OCI-LY7 (cell line): ENCODE measurements around the gene NOXA1. TPM values are rescaled to one million over a fixed set of nuclear protein-coding genes. Genes with fewer than 3 reads are reported as not detected.

Source experiments
- BruUV-seq: library from RNA; stranded (reverse); fragments of 400-500 nt; replicated peaks from 2 replicates; lab custom pipeline; 2021; lab: Mats Ljungman, UMichigan
- CTCF ChIA-PET: fragments of 300-600 bp; sonication (Branson Sonifier 250); formaldehyde crosslinking; loops from one replicate; lab custom pipeline; 2022; ENCODE audit warnings: antibody characterized with exemption; ENCODE audit not compliant: unreplicated experiment; lab: Charles Lee
- POLR2A ChIA-PET: fragments of 300-600 bp; sonication (Branson Sonifier 250); formaldehyde crosslinking; loops from one replicate; lab custom pipeline; 2022; ENCODE audit warnings: antibody characterized with exemption; lab: Charles Lee
- DNase-seq: peaks from one replicate; pipeline ENCODE4 v3.0.0-alpha.2; 2015; ENCODE audit warnings: low spot score
- H2AFZ ChIP-seq: fragments of 200-600 bp; sonication (generic), shearing (Covaris generic); 2 replicates; pipeline ENCODE4 v1.6.1; 2014; ENCODE audit warnings: mild to moderate bottlenecking, antibody characterized with exemption, low read length, moderate library complexity
- H3K27ac ChIP-seq: fragments of 200-600 bp; sonication (generic); 2 replicates; pipeline ENCODE4 v1.5.1; 2014; ENCODE audit warnings: mixed run types, low read depth, mild to moderate bottlenecking, moderate library complexity, low read length, inconsistent platforms; ENCODE audit not compliant: poor library complexity, severe bottlenecking
- H3K36me3 ChIP-seq: fragments of 200-600 bp; sonication (generic); 2 replicates; pipeline ENCODE4 v1.6.1; 2014; ENCODE audit warnings: mild to moderate bottlenecking, antibody characterized with exemption, low read length, moderate library complexity, mixed read lengths; ENCODE audit not compliant: insufficient read depth
- H3K4me1 ChIP-seq: fragments of 200-600 bp; sonication (generic); 2 replicates; pipeline ENCODE4 v1.5.1; 2014; ENCODE audit warnings: mild to moderate bottlenecking, low read length; ENCODE audit not compliant: insufficient read depth, poor library complexity, severe bottlenecking
- H3K4me2 ChIP-seq: fragments of 200-600 bp; sonication (generic); 2 replicates; pipeline ENCODE4 v1.6.1; 2014; ENCODE audit warnings: mild to moderate bottlenecking, low read length
- H3K4me3 ChIP-seq: fragments of 200-600 bp; sonication (generic); 2 replicates; pipeline ENCODE4 v1.5.1; 2014; ENCODE audit warnings: mild to moderate bottlenecking, low read depth, low read length; ENCODE audit not compliant: poor library complexity, severe bottlenecking
- H3K79me2 ChIP-seq: fragments of 200-600 bp; sonication (generic); 2 replicates; pipeline ENCODE4 v1.6.1; 2016; ENCODE audit warnings: low read depth, mild to moderate bottlenecking, low read length, moderate library complexity, mixed read lengths; ENCODE audit not compliant: insufficient read depth
- H3K9me2 ChIP-seq: fragments of 200-600 bp; sonication (generic); 2 replicates; pipeline ENCODE4 v1.6.1; 2016; ENCODE audit warnings: mild to moderate bottlenecking, low read length, mixed read lengths; ENCODE audit not compliant: insufficient read depth
- H3K9me3 ChIP-seq: fragments of 200-600 bp; sonication (generic); 2 replicates; pipeline ENCODE4 v1.6.1; 2014; ENCODE audit warnings: mild to moderate bottlenecking, mixed run types, low read length, mixed read lengths
- H4K20me1 ChIP-seq: fragments of 200-600 bp; sonication (generic); 2 replicates; pipeline ENCODE4 v1.6.1; 2014; ENCODE audit warnings: mild to moderate bottlenecking, antibody characterized with exemption, low read length, moderate library complexity, mixed read lengths; ENCODE audit not compliant: insufficient read depth
- EZH2phosphoT487 ChIP-seq: fragments of 200-600 bp; sonication (generic); IDR thresholded peaks from 2 replicates; pipeline ENCODE4 v1.6.1; 2018; ENCODE audit warnings: low read depth, borderline replicate concordance, mild to moderate bottlenecking, mixed run types, antibody characterized with exemption, low read length, moderate library complexity, mixed read lengths
- intact Hi-C: fragments of 100-400 bp; cut with micrococcal nuclease; formaldehyde crosslinking; loops from one replicate; pipeline ENCODE4 v1.10.0; 2022; ENCODE audit not compliant: unreplicated experiment
- total RNA-seq, 2 experiments: library from RNA; depleted of rRNA in 1 of 2; stranded (reverse); fragments of >200 nt in 1 of 2; shearing (Covaris generic) in 1 of 2; gene quantifications; 2 replicates each; pipeline ENCODE4 v1.2.3, GENCODE V29; 2014 to 2022
- TF ChIP-seq, protein P1 (sequence below): fragments of 200-600 bp; sonication (generic); conservative IDR thresholded peaks from 2 replicates; pipeline ENCODE4 v1.5.1; 2014; ENCODE audit warnings: mild to moderate bottlenecking, antibody characterized with exemption, low read length, moderate library complexity, mixed read lengths

NOXA1 gene
- total RNA-seq, 2 experiments from 2014 or later: not detected

DNA sequence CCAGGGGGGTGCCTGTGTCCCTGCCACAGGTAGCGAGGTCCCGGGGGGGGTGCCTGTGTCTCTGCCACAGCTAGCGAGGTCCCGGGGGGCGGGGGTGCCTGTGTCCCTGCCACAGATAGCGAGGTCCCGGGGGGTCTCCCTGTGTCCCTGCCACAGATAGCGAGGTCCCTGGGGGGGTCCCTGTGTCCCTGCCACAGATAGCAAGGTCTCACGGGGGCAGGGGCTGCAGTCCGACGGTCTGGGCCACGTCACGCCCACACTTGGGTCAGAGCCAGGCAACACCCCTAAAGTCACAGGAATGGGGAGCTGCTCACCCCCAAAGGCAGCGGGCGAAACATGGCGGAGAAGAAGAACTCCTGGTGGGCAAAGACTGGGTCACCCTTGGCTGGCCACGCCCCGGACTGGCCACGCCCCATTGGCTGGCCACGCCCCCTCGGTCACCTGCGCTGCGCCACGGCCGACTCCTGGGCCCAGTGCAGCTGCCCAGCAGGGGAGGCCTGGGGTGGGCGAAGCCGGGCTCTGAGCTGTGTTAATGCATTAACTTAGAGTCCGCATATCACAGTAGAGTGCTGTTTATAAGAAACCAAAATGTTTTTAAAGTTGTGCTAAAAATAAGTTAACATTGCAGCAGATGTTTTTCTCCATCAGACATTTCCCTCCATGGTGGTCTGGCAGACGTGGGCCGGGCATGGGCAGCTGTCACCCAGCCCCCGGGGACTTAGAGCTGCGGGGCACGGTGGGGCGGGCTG lies 7.0 kb downstream of the NOXA1 start:
- POLR2A ChIA-PET: no interaction called here
- no peaks in the 10 kb centered on the region for H3K36me3 ChIP-seq
- intact Hi-C loops: no loop called here
- H4K20me1 ChIP-seq: no peaks in the 10 kb centered on the region
- TF ChIP-seq, protein P1, sequence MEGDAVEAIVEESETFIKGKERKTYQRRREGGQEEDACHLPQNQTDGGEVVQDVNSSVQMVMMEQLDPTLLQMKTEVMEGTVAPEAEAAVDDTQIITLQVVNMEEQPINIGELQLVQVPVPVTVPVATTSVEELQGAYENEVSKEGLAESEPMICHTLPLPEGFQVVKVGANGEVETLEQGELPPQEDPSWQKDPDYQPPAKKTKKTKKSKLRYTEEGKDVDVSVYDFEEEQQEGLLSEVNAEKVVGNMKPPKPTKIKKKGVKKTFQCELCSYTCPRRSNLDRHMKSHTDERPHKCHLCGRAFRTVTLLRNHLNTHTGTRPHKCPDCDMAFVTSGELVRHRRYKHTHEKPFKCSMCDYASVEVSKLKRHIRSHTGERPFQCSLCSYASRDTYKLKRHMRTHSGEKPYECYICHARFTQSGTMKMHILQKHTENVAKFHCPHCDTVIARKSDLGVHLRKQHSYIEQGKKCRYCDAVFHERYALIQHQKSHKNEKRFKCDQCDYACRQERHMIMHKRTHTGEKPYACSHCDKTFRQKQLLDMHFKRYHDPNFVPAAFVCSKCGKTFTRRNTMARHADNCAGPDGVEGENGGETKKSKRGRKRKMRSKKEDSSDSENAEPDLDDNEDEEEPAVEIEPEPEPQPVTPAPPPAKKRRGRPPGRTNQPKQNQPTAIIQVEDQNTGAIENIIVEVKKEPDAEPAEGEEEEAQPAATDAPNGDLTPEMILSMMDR: no peak
- TF ChIP-seq EZH2phosphoT487: no peak
- BruUV-seq: no TSS peak
- no peak overlapping the region for H2AFZ ChIP-seq
- H3K27ac ChIP-seq: no peak overlapping the region
- H3K79me2 ChIP-seq: no peaks in the 10 kb centered on the region
- CTCF ChIA-PET: no interaction called here
- peak overlapping the region; percentile 14 for H3K4me3 ChIP-seq
- no peaks in the 10 kb centered on the region for H3K9me2 ChIP-seq
- peak; percentile 39 for DNase-seq
- no peaks in the 10 kb centered on the region for H3K9me3 ChIP-seq
- peaks cover 18% of the 10 kb centered on the region for H3K4me1 ChIP-seq
- peak overlapping the region; percentile 41; the same call in 1 of the 2 replicates for H3K4me2 ChIP-seq

DNA sequence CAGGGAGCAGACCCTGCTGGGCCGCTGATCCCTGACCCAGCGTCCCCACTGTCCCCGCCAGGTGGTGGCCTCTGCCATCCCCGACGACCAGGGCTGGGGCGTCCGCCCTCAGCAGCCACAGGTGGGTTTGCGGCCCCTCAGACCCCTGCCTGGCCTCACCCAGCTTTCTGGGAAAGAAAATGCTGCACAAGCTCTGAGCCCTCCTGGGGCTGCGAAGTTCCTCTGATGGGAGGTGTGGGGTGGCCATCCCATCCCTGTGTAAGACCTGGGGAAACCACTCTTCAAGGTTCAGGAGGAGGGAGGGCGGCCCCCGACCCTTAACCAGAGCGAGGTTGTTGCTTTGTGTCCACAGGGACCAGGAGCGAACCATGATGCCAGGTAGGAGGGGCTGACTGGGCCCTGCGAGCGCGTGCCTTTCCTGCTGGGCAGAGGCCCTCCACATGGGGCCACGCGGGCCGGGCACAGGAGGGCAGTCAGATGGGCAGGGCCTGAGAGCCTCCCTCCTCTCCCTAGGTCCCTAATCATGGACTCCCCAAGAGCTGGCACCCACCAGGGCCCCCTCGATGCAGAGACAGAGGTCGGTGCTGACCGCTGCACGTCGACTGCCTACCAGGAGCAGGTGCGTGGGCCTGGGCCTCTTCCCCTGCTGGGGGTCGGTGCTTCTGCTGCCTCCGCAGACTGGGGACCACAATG lies 7.7 kb downstream of the NOXA1 start:
- Histone ChIP-seq H2AFZ (no peak overlapping the region), H3K4me3 (no peak overlapping the region), H3K9me2 (no peaks in the 10 kb centered on the region), H3K9me3 (no peaks in the 10 kb centered on the region), H4K20me1 (no peaks in the 10 kb centered on the region), H3K4me1 (peaks cover 18% of the 10 kb centered on the region), H3K27ac (no peak overlapping the region), H3K36me3 (no peaks in the 10 kb centered on the region), H3K4me2 (no peak overlapping the region), H3K79me2 (no peaks in the 10 kb centered on the region)
- intact Hi-C loops: no loop called here
- TF ChIP-seq, protein P1: no peak
- no peak for TF ChIP-seq EZH2phosphoT487
- ChIA-PET POLR2A (interaction anchor here (0.5 kb wide), 1 partner anchor 13 kb away, joined by 3 read pairs; no protein-coding TSS in a partner anchor), CTCF (no interaction called here)
- DNase-seq: no peak
- BruUV-seq: no TSS peak
